ENCODE measurements around the gene TBC1D16.

TBC1D16 gene

GRCh38 chr17:80002070-80002641, 33.5 kb downstream of the TBC1D16 start:
- no peak overlapping the region for H3K4me3 ChIP-seq (replicated peaks; ENCODE audit: low read depth, low read length)
- H3K36me3 ChIP-seq (ENCODE audit: control insufficient read depth, insufficient read depth, low read length), result no peaks in the 10 kb centered on the region
- no peak for DNase-seq (ENCODE audit: extremely low read depth, insufficient read length)
- H3K27me3 ChIP-seq (replicated peaks; ENCODE audit: control insufficient read depth, insufficient read depth, low read length), result no peaks in the 10 kb centered on the region
- TF ChIP-seq CTCF (IDR thresholded peaks at IDR 0.05; ENCODE audit: insufficient read depth, low read length, poor library complexity, severe bottlenecking), result no peak

GRCh38 chr17:80000981-80001775, 34.5 kb downstream of the TBC1D16 start:
- H3K27me3 ChIP-seq (replicated peaks; ENCODE audit: control insufficient read depth, insufficient read depth, low read length), result no peaks in the 10 kb centered on the region

GRCh38 chr17:80000136-80000535, 35.5 kb downstream of the TBC1D16 start:
- DNase-seq (ENCODE audit: extremely low read depth, insufficient read length), result no peak
- no peak overlapping the region for H3K4me3 ChIP-seq (replicated peaks; ENCODE audit: low read depth, low read length)
- no peak for TF ChIP-seq CTCF (IDR thresholded peaks at IDR 0.05; ENCODE audit: insufficient read depth, low read length, poor library complexity, severe bottlenecking)
- H3K27me3 ChIP-seq (replicated peaks; ENCODE audit: control insufficient read depth, insufficient read depth, low read length), result no peaks in the 10 kb centered on the region
- no peaks in the 10 kb centered on the region for H3K36me3 ChIP-seq (ENCODE audit: control insufficient read depth, insufficient read depth, low read length)

More at GRCh38 chr17:80000981-80001775, 34.5 kb downstream of the TBC1D16 start:
- DNase-seq (ENCODE audit: extremely low read depth, insufficient read length), result no peak
- no peak for TF ChIP-seq CTCF (IDR thresholded peaks at IDR 0.05; ENCODE audit: insufficient read depth, low read length, poor library complexity, severe bottlenecking)
- H3K36me3 ChIP-seq (ENCODE audit: control insufficient read depth, insufficient read depth, low read length), result no peaks in the 10 kb centered on the region
- no peak overlapping the region for H3K4me3 ChIP-seq (replicated peaks; ENCODE audit: low read depth, low read length)

GRCh38 chr17:79997011-79997660, 38.5 kb downstream of the TBC1D16 start:
- DNase-seq (ENCODE audit: extremely low read depth, insufficient read length), result peak; percentile 44
- no peak overlapping the region for H3K4me3 ChIP-seq (replicated peaks; ENCODE audit: low read depth, low read length)

GRCh38 chr17:79996291-79996690, 39.4 kb downstream of the TBC1D16 start:
- Histone ChIP-seq H3K4me3 (replicated peaks; ENCODE audit: low read depth, low read length) (no peak overlapping the region), H3K36me3 (ENCODE audit: control insufficient read depth, insufficient read depth, low read length) (no peaks in the 10 kb centered on the region), H3K27me3 (replicated peaks; ENCODE audit: control insufficient read depth, insufficient read depth, low read length) (no peaks in the 10 kb centered on the region; the same call in none of the 2 replicates)
- no peak for DNase-seq (ENCODE audit: extremely low read depth, insufficient read length)
- TF ChIP-seq CTCF (IDR thresholded peaks at IDR 0.05; ENCODE audit: insufficient read depth, low read length, poor library complexity, severe bottlenecking), result no peak

More at GRCh38 chr17:79997011-79997660, 38.5 kb downstream of the TBC1D16 start:
- no peak for TF ChIP-seq CTCF (IDR thresholded peaks at IDR 0.05; ENCODE audit: insufficient read depth, low read length, poor library complexity, severe bottlenecking)
- no peaks in the 10 kb centered on the region; the same call in none of the 2 replicates for H3K27me3 ChIP-seq (replicated peaks; ENCODE audit: control insufficient read depth, insufficient read depth, low read length)
- no peaks in the 10 kb centered on the region for H3K36me3 ChIP-seq (ENCODE audit: control insufficient read depth, insufficient read depth, low read length)
